Measurements from ENCODE around the gene CYTH2.
"Not testable (repeated sequence)": the region's sequence is repeated elsewhere in the genome, so short reads cannot be mapped to it uniquely, and the experiment has no call there.

The CYTH2 gene

GRCh38 chr19:48487544-48487943, 18.4 kb downstream of the CYTH2 start:
- H3K4me3 ChIP-seq (ENCODE audit: low read depth, low read length): no peak overlapping the region
- TF ChIP-seq POLR2A (IDR thresholded peaks at IDR 0.05; ENCODE audit: extremely low read depth, insufficient read length): no peak
- no peak for TF ChIP-seq MYC (IDR thresholded peaks at IDR 0.05; ENCODE audit: low read depth, low read length)
- TF ChIP-seq MAX (IDR thresholded peaks at IDR 0.05; ENCODE audit: low read depth, low read length): no peak
- TF ChIP-seq CTCF (IDR thresholded peaks at IDR 0.05; ENCODE audit: low read depth, low read length): no peak
- DNase-seq (ENCODE audit: low read depth): no peak

- TF ChIP-seq CTCF (IDR thresholded peaks at IDR 0.05; ENCODE audit: low read depth, low read length) (no peak), POLR2A (IDR thresholded peaks at IDR 0.05; ENCODE audit: extremely low read depth, insufficient read length) (no peak), MAX (IDR thresholded peaks at IDR 0.05; ENCODE audit: low read depth, low read length) (no peak), MYC (IDR thresholded peaks at IDR 0.05; ENCODE audit: low read depth, low read length) (no peak)
- no peak for DNase-seq (ENCODE audit: low read depth)
- no peak overlapping the region for H3K4me3 ChIP-seq (ENCODE audit: low read depth, low read length)
Measured at GRCh38 chr19:48487948-48488347, 18.8 kb downstream of the CYTH2 start.

- not testable (repeated sequence) for H3K4me3 ChIP-seq (ENCODE audit: low read depth, low read length); DNase-seq (ENCODE audit: low read depth)
Measured at GRCh38 chr19:48488478-48488877, 19.3 kb downstream of the CYTH2 start.

GRCh38 chr19:48489608-48490216, 20.5 kb downstream of the CYTH2 start:
- no peak overlapping the region for H3K4me3 ChIP-seq (ENCODE audit: low read depth, low read length)
- TF ChIP-seq POLR2A (IDR thresholded peaks at IDR 0.05; ENCODE audit: extremely low read depth, insufficient read length): no peak
- peak; percentile 80 for TF ChIP-seq MYC (IDR thresholded peaks at IDR 0.05; ENCODE audit: low read depth, low read length)
- peak; percentile 100 for TF ChIP-seq CTCF (IDR thresholded peaks at IDR 0.05; ENCODE audit: low read depth, low read length)
- peak; percentile 88 for TF ChIP-seq MAX (IDR thresholded peaks at IDR 0.05; ENCODE audit: low read depth, low read length)
- peak; percentile 94 for DNase-seq (ENCODE audit: low read depth)

- peak; percentile 87 for DNase-seq (ENCODE audit: low read depth)
- H3K4me3 ChIP-seq (ENCODE audit: low read depth, low read length): no peak overlapping the region
- TF ChIP-seq MYC (IDR thresholded peaks at IDR 0.05; ENCODE audit: low read depth, low read length): peak; percentile 31; the same call in 1 of the 2 replicates
- TF ChIP-seq POLR2A (IDR thresholded peaks at IDR 0.05; ENCODE audit: extremely low read depth, insufficient read length): no peak
- peak; percentile 37; the same call in 1 of the 2 replicates for TF ChIP-seq MAX (IDR thresholded peaks at IDR 0.05; ENCODE audit: low read depth, low read length)
- TF ChIP-seq CTCF (IDR thresholded peaks at IDR 0.05; ENCODE audit: low read depth, low read length): no peak
Measured at GRCh38 chr19:48490981-48491792, 22.0 kb downstream of the CYTH2 start.

GRCh38 chr19:48491793-48492123, 22.6 kb downstream of the CYTH2 start:
- no peak for DNase-seq (ENCODE audit: low read depth)
- no peak for TF ChIP-seq MAX (IDR thresholded peaks at IDR 0.05; ENCODE audit: low read depth, low read length)
- TF ChIP-seq POLR2A (IDR thresholded peaks at IDR 0.05; ENCODE audit: extremely low read depth, insufficient read length): no peak
- no peak for TF ChIP-seq MYC (IDR thresholded peaks at IDR 0.05; ENCODE audit: low read depth, low read length)
- TF ChIP-seq CTCF (IDR thresholded peaks at IDR 0.05; ENCODE audit: low read depth, low read length): no peak
- no peak overlapping the region for H3K4me3 ChIP-seq (ENCODE audit: low read depth, low read length)
